Measurements from ENCODE around the gene PTPRJ.
A peak's percentile ranks its signal among the peaks of the same experiment; 100 is the strongest.

The PTPRJ gene

DNA sequence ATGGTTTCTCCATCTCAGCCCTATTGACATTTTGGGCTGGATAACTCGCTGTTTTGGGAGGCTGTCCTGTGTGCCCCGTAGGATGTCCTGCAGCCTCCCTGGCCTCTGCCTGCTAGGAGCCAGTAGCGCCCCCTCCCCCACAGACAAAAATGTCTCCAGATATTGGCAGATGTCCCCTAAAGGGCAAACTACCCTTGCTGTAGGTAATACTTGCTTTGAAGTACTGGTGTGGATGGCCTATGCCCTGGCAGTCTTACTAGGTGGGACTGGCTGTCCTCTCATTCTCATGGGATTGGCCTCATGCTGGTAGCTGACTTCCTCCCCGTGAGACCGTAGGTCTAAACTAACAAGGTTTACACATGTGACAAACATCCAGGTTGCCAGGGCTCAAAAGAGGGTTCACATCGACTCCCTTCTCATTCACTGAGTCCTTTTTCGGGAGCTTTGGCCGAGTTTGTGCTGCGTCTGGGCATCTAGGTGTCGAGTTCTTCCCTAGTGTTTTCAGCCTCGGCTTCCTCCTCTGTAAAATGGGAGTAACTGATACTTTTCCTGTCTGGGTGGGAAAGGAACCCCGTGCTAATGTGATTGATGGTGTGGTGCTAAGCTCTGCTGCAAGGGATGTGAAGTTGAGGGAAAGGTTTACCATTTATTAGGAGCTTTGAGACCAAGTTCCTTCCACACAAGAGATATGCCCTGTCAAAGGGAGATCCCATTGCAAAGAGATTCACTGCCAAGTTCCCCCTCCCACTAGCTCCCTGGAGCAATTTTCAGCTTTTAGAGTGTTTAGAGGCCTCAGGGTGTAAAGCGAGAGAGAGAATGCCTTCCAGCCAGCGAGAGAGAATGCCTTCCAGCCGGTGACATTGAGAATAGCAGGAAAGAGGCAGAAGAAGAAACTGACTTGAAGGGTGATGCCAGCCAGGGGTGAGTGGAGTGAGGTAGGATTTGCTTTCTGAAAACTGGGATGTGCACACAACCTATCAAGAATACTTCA, 17.0 kb downstream of the PTPRJ start:
- no peak for DNase-seq

DNA sequence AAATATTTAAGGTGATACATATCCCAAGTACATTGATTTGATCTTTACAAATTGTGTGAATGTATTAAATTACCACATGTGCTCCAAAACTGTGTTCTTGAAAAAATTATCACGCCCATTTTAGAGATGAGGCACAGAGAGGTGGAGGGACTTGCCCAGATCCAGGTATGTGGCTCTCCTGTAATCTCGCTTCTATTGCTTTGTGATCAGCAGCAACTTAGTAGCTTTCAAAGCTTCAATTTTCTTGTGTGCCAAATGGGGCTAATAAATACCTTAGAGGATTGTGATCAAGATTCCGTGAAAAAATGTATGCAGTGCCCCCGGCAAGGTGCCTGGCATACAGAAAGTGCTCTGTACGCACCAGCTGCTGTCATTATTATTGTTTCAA, 18.0 kb downstream of the PTPRJ start:
- no peak for DNase-seq

DNA sequence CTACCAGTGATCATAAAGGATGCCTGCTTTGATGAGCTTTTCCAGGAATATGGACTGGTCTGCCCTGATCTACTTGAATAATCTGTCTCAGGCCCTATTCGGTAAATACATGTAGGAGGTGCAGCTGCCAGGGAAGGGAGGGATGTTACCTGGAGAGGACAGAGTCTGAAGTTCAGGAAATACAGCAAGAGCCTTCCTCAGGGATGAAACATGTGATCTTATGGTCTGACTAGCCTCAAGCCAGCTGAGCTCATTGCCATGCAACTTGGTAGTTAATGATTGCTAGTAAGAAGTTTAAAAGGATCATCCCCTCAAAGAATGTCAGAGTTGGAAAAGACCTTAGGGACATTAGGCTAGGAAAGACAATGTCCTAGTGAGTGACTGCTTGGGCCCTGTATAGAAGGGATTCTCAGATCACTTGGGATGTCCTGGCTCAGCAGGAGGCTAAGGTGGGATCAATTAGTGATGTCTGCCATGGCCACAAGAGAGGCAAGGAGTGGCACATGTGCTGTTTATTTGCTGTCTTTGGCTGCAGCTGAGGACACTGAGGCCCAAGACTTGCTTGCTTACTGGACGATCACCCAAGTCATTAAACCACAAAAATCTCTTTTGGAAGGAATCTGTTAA, 18.5 kb downstream of the PTPRJ start:
- DNase-seq = no peak

DNA sequence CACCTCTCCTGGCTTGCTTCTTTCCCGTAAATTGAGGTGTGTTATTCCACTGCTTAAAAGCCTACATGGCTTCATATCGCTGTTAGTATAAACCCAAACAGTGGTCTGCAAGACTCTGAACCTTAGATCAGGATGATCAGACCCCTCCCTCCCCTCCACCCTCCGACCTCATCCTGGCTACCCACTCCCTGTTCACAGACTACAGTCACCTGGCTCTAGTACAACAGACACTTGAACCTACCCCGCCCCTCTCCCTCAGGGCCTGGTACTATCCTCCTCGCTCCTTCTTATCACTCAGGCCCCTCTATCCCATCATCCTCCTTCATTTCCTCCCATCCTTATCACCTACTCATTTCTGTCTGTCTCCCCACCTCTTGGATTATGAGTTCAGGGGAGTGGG, 20.1 kb downstream of the PTPRJ start:
- DNase-seq = no peak

DNA sequence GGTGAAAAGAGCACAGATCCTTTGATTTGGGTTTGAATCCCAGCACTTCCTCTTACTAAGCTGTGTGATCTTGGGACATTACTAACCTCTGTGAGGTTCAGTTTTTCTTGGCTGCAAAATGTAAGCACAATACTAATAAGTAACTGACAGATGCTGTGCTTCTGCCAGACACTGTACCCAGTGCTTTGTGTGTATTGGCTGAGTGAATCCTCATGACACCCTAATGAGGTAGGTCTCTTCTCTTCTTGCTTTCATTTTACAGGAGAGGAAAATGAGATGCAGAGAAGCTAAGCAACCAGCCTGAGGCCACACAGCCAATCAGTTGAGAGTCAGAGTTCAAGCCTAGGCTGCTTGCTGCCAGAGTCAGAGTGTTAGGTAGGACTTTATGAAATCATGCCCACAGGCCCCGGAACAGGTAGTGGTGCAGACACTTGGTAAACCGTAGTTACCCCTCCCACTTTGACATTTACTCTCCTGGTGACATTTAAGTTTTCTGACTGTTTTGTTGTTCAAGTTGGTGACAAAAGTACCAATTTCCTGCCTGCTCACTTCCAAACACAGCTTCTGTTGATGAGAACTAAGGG, 21.2 kb downstream of the PTPRJ start:
- DNase-seq = peak; percentile 44

DNA sequence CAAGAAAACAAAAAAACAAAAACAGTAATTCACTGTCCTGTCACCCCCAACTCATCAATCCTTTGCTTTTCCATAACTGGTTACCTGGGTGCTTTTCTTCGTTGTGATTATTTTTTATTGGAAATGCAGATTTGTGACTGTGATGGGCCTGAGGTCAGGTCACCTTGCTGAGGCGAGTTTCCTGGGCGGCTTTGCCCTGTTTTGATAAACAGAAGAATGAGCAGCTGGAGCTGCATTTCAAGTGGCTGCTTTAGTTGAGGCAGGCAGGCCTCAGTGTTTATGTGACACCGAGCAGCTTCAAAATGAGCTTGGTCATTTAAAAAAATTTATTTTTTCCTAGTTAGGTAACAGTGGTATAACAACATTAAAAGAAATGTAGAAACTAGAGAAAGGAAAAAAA, 22.2 kb downstream of the PTPRJ start:
- DNase-seq = no peak

DNA sequence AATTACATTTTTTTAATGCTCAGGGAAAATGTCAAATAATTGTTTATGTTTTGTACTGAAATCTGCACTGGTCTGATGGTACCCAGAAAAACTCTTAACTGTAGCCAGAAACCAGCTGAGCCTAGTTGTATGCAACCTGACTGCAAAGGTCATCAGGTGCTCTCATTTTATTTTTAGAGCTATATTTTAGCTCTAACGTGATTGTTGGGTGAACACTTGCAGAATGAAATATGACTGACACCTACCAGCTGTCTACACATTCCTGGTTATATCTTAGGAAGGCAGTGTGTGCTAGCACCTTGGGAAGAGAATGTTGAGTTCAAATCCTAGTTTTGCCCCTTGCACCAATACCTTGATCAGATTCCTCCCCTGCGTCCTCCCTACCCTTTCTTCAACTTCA, 23.6 kb downstream of the PTPRJ start:
- no peak for DNase-seq

DNA sequence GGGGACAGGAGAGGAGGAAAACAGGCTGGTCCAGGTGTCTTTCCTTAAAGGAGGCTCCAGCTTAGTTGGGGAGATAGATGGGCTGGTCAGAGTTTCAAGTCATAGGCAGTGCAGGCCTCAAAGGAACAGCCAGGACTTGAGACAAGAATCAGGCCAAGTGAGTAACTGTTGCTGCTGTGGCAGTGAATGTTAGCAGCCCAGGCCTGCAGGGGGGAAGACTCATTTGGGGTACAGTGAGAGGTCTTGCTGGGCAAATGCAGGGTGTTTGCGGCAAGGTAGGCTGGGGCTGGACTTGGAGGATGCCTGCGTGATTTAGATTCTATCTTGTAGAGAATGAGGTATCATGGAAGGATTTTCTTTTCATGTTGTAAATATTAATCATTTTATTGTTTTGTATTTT, 24.1 kb downstream of the PTPRJ start:
- DNase-seq = no peak

DNA sequence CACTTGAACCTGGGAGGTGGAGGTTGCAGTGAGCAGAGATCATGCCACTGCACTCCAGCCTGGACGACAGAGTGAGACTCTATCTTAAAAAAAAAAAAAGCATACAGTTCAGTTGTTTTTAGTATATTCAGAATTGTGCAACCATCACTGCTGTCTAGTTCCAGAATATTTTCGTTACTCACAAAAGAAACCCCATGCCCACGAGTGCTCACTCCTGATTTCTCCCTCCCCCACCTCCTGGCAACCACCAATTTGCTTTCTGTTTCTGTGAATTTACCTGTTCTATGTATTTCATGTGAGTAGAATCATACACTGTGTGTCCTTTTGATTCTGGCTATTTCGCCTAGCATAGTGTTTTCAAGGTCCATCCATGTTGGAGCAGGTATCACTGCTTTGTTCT, 24.8 kb downstream of the PTPRJ start:
- no peak for DNase-seq

DNA sequence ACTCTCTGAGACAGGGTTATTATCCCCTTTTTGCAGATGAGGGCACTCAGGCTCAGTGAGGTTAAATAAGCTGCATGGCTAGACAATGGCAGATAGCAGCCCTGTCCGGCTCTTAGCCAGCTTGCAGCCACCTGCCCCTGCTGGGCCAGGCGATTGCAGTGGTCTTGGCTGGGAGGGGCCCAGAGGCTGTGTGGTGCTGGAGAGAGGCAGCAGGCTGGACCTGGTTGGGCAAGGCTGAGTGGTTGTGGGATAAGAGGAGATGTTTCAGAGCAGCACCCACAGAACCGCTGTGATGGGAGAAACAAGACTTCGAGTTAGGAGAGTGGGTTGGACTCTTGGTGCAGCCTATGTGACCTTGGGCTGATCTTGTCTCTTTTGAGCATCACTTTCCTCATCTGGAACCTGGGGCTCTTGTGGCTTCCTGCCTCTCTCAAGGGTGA, 25.5 kb downstream of the PTPRJ start:
- DNase-seq = no peak

DNA sequence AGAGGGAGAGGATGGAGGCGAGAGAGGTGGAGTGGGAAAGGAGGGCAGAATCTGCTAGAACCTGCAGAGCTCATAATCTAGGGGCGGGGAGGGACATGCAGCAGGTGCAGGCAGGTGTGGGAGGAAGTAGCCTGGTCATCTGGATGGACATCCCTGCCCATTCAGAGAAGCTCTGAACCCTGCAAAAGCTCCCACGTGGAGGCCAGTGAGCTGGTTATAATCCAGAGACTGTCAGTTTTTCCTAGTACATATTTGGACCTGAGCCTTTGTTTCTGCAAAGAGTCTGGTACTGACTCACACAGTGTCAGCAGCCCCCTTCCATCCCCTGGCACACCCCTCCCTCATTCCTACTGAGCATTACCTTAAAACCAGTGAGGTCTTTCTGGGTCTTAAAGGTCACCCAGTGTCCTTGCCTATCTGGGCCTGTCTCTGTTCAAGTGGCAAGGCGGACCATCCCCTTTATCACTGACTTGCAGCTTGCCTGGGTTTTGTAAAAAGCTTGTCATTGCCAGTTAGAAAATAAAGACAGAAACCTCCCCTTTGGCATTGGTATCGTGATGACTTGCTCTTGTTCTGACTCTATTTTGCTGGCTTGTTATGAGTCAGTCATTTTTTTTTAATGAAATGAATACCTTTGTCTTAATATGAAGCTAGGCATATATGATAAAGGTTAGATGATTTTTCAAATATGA, 26.1 kb downstream of the PTPRJ start:
- DNase-seq = peak; percentile 66

DNA sequence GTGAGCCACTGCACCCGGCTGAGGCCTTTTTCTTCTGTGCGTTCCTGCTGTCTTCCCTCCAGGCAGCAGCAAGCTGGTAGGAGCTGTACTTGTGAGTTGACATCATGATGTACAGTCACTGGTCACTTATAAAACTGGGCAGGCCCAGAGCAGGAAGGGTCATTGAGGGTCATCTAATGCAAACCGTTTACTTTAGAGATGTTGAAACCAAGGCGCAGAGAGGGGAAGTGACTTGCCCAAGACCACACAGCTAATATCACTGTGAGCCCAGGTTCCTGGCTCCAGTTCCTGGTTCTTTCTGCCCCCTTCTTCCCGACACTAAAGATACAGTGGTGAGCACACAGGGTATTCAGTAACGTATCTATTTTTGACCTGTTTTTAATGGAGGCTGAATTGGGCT, 27.3 kb downstream of the PTPRJ start:
- DNase-seq = no peak

DNA sequence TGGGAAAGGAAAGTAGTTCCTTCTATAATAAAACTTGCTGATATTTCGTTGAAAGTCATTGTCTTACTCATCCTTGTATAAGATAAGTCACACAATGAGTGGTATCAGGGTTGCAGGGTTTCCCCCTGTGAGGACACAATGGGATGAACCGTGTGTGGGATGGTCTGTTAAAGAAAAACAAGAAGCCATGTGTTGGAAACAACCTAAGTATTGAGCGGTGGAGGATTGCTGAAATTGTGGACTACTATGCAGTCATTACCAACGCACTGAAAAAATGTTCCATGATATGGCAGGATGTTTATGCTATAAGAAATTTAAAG, 28.6 kb downstream of the PTPRJ start:
- no peak for DNase-seq

DNA sequence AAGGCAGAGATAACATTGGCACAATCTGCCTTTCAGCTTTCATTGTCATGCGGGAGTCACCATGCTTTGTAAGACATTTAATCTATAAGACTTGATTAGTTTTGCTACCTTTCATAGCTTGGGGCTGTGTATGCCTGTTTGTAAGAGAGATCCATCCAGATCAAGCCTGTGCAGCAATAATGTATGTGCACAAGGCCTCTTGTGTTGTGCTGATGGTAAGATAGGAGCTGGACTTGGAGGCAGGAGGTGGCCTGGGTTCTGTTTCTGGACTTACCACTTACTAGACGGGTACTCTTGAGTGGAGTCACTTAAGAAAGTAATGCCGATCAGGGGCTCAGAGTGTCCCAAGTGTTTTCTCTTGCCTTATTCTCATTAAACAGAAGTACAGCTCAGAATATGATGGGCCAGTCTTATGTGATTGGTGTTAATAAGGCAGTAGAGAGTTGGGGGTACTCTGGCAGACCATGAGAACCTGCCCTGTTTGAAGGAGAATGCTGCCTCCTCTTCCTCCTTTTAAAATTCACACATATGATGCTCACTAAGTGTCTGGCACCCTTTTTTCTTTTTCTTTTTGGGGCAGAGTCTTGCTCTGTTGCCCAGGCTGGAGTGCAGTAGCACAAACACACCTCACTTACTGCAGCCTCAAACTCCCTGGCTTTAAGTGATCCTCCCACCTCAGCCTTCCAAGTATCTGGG, 30.9 kb downstream of the PTPRJ start:
- DNase-seq = no peak

DNA sequence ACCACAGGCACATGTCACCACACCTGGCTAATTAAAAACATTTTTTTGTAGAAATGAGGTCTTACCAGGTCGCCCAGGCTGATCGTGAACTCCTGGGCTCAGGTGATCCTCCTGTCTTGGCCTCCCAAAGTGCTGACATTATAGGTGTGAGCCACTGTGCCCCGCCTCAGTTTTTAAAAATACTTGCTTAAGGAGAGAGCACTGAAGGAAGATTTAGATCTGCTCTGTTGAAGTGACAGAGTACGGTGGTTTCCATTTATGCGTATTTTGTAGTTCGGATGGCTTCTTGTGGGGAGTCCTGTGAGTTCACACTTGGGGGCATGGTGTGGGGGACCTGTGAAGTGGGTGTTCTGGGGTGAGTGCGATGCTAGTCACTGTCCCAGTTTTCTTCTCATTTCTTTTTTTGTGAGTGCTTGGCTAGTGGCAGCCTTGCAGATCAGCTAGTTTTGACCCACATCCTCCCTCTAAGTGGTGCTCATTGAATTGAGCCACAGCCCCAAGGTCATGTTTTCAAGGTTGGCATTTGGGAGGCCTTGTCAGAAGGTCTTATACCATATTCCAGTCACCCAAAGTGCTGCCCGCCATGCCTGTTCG, 31.5 kb downstream of the PTPRJ start:
- no peak for DNase-seq

DNA sequence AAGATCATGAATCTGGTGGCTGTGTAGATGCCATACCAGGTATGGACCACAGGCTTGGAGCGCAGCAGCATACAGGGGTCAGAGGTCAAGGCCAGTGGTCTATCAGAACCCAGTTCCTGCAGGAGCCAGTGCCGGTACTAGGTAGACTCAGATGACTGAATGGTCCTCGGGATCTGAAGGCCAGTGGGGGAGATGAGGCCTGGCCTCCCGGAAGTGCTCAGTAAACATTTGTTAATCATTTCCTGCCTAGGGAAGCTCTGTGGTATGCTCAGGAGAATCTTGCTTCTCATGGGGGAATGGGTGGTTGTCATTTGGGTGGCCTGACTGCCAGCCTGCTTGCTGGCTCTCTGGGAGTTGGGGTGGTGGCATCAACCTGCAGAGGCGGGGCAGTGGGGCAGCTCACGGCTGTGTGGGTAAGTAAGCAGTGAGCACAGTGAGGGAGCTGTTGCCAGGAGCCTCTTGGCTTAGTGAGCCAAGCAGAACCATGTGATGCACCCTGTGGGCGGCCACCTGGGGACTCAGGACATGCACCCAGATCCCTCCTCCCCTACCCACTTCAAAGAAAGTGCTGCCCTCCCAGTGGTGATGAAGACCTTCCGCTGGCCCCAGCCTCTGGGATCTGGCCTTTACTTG, 33.0 kb downstream of the PTPRJ start:
- DNase-seq = peak; percentile 31

DNA sequence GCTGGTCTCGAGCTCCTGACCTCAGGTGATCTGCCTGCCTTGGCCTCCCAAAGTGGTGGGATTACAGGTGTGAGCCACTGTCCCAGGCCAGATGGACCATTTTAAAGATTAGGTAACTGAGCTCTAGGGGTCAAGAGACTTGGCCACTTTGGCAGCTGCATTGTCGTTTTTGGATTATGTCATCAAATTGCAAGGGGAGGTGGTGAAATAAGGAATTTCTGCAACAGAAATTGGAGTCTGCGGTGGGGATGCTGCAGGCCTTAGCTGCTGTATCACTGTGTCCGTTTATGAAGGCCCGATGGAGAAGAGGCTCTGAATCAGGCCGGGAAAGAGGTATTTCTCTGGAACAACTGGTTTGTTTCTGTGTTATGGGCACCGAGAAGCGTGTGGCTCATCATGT, 34.6 kb downstream of the PTPRJ start:
- DNase-seq = no peak

DNA sequence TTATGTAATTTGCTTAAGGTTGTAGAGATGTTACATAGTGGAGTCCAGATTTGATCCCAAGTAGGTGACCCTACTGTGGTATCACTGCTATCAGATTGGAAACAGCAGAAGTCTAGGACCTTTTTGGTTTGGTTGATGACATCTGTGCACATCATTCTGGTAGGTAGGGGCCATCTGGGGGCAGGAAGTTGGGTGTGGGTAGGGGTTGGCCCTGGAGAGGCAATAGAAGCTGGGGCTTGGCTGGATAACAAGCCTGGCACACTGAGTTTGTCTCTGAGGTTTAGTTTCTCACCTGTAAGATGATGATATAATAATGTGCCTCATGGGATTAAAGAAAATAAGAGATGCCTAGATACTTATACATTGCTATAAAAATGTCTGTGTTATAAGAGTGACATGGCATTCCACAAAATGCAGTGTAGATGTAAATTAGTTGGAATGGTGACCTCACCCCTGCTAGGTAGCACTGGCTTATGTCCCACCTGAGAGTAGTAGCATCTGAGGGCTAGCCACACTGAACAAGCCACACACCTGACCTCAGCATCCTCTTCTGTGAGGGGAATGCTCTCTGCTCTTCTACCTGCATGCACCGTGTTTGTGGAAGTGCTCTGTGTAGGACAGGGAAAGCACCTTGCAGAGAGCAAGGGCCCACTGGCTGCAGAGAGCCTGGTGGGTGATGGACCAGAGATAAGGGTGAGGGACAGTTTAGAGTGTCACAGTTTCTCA, 36.9 kb downstream of the PTPRJ start:
- no peak for DNase-seq

DNA sequence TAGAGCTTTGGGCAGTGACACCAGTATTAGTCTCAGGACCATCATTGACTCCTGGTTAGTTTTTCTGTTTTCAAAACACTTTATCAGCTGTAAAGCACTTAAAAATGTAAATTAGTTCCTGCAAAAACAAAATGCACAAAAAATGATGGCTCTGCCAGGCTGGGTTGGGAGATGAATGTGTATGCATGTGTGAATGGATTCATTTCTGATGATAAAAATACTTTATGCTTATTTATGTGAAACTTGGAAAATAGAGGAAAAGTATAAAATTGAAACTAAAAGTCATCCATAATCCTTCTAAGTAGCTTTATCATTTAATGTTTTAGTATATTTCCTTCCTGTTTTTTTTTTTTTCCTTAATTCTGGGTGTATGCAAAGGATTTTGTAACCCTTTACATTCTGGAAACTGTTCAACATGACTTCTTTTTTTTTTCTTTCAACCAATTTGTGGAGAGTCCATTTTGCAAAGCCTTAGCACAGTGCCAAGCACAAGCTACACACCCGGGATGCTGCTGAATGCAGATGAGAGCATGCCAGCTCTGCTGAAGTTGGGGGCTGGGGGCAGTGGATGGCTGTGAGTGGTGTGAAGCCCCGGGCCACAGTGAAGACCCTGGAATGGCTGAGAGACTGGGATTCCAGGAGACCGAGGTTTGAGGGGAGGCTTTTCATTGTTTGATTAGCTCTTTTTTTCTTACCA, 37.6 kb downstream of the PTPRJ start:
- no peak for DNase-seq

DNA sequence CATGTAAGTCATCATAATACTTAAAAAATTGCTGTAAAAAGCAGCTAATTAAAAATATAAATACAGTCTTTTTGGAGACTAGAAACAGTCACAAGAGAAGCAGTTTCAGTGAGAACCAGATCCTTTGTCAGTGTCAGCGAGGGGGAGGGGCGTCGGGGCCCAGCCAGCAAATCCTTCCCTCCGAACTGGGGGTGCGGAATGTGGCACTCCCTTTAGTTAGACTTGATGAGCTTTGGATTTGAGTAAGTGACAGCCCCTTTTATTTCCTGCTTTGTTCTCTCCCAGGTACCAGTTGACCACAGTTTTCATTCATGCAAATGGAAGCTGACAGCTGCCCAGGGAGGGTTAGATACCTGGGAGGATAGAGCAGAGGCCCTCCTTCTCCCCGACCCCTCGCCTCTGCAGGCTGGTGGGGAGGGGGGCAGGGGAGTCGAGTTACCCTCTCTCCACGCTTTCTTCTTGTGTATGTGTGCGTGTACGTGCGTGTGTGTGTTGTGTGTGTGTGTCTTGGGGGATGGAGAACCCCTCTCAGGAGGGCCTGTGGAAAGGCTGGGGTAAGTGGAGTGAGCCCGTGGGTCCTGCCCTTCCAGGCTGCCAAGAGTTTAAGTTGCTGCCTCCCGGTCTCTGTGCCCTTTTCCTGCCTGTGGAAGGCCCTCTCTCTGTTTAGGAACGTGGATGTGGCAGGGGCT, 38.3 kb downstream of the PTPRJ start:
- no peak for DNase-seq
